Lower leg skin (tissue), 3 donors: ENCODE measurements around the gene HELT.

Experiments
- POLR2A ChIP-seq, 2 donors: fragments of 450-650 bp; IDR thresholded peaks; one replicate each; pipeline ENCODE4 v1.6.1; 2016 to 2017; ENCODE audit warnings: antibody characterized with exemption in 2 of 2, mild to moderate bottlenecking in 1 of 2, moderate library complexity in 1 of 2
- TF ChIP-seq, protein P1 (sequence below), 3 donors: fragments of 450-650 bp; IDR thresholded peaks; one replicate each; pipeline ENCODE4 v1.5.1; 2016; ENCODE audit warnings: antibody characterized with exemption in 3 of 3, mild to moderate bottlenecking in 3 of 3, moderate library complexity in 2 of 3

DNA sequence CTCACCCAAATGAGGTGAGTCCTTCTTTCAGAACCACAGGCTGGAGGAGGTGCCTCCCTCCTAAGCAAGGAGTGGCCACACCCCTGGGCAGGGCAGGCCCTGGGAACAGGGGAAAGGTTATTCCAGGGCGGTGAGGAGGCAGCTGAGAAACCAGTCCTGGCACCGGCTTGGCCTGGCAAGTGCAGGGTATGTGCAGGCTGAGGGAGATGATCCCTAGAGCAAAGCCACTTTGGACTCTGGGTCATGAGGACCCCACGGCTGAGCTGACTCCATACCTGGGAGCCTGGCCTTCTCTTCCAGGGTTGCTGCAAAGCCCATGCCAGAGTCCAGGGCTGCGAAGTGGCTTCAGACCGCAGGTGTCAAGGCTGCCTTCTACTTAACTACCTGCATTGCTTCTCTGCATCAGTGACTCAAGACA is 49.5 kb upstream of the HELT start:
- TF ChIP-seq, protein P1, sequence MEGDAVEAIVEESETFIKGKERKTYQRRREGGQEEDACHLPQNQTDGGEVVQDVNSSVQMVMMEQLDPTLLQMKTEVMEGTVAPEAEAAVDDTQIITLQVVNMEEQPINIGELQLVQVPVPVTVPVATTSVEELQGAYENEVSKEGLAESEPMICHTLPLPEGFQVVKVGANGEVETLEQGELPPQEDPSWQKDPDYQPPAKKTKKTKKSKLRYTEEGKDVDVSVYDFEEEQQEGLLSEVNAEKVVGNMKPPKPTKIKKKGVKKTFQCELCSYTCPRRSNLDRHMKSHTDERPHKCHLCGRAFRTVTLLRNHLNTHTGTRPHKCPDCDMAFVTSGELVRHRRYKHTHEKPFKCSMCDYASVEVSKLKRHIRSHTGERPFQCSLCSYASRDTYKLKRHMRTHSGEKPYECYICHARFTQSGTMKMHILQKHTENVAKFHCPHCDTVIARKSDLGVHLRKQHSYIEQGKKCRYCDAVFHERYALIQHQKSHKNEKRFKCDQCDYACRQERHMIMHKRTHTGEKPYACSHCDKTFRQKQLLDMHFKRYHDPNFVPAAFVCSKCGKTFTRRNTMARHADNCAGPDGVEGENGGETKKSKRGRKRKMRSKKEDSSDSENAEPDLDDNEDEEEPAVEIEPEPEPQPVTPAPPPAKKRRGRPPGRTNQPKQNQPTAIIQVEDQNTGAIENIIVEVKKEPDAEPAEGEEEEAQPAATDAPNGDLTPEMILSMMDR (IDR thresholded peaks at IDR 0.05): no peak
- no peak for TF ChIP-seq POLR2A (IDR thresholded peaks at IDR 0.05)
